Heart right ventricle (tissue), 16 donors: ENCODE results near the gene GP1BA. TPM values are rescaled to one million over a fixed set of nuclear protein-coding genes. Genes with fewer than 3 reads are reported as not detected.
A peak's percentile ranks its signal among the peaks of the same experiment; 100 is the strongest.

Source experiments
- ATAC-seq, 8 donors: fragments of 200-7000 bp; cut with Tn5 transposase; one replicate each; pipeline ENCODE4 v1.9.1; 2020; ENCODE audit warnings: mild to moderate bottlenecking in 8 of 8, moderate library complexity in 8 of 8, moderate number of reproducible peaks in 1 of 8
- DNase-seq, 2 donors: peaks; one replicate each; pipeline ENCODE4 v3.0.0-alpha.2; 2020
- H3K27ac ChIP-seq, 10 donors: fragments of 200-600 bp; sonication (generic) in 2 of 10; one replicate each; pipeline versions ENCODE4 v1.5.0 to v1.8.0; 2020 to 2022; ENCODE audit warnings: mild to moderate bottlenecking in 3 of 10
- H3K27me3 ChIP-seq, 7 donors: fragments of 200-600 bp; one replicate each; pipeline ENCODE4 v1.8.0; 2021 to 2022; ENCODE audit warnings: mild to moderate bottlenecking in 2 of 7
- H3K36me3 ChIP-seq, 9 donors: fragments of 200-600 bp; sonication (generic) in 1 of 9; one replicate each; pipeline versions ENCODE4 v1.5.0 to v1.8.0; 2020 to 2022; ENCODE audit warnings: mild to moderate bottlenecking in 2 of 9
- H3K4me1 ChIP-seq, 9 donors: fragments of 200-600 bp; sonication (generic) in 1 of 9; one replicate each; pipeline versions ENCODE4 v1.5.0 to v1.8.0; 2020 to 2022; ENCODE audit warnings: mild to moderate bottlenecking in 4 of 9
- H3K4me3 ChIP-seq, 10 donors: fragments of 200-600 bp; sonication (generic) in 2 of 10; one replicate each; pipeline versions ENCODE4 v1.5.0 to v1.8.0; 2020 to 2022; ENCODE audit warnings: mild to moderate bottlenecking in 7 of 10, moderate library complexity in 2 of 10
- H3K9me3 ChIP-seq, 11 donors: fragments of 200-600 bp in 10 of 11; sonication (generic) in 2 of 11; one replicate each; pipeline versions ENCODE4 v1.5.0 to v1.8.0; 2013 to 2022; ENCODE audit warnings: mild to moderate bottlenecking in 2 of 11, control low read depth in 1 of 11, moderate library complexity in 1 of 11
- CTCF ChIP-seq, 9 donors: fragments of 200-600 bp; sonication (generic) in 2 of 9; IDR thresholded peaks; one replicate each; pipeline versions ENCODE4 v1.5.0 to v1.8.0; 2021 to 2022; ENCODE audit warnings: antibody characterized with exemption in 9 of 9, mild to moderate bottlenecking in 5 of 9, moderate library complexity in 1 of 9
- WGBS, 2 donors: extraction: QIAGEN DNeasy Blood & Tissue Kit; methylation state at CpG; one replicate each; pipeline ENCODE4 v1.1.7; 2013; ENCODE audit warnings: inconsistent platforms in 1 of 2; 5-methylcytosine and 5-hydroxymethylcytosine counted together
- intact Hi-C, 10 donors: fragments of 100-400 bp; cut with DNase I; formaldehyde crosslinking; loops; one replicate each; pipeline versions ENCODE4 v1.11.1 to v1.14.2; 2022
- polyA plus RNA-seq, 2 donors: library from polyadenylated mRNA; stranded (reverse); fragments of 200-250 nt; gene quantifications; one replicate each; pipeline ENCODE4 v1.2.3, GENCODE V29; 2013
- total RNA-seq, 10 donors: library from RNA; stranded (reverse); fragmentation: NEBNext Ultra II Directional in 3 of 10; extraction: Animal tissue kit (Norgen Biotek cat#: 25700) in 3 of 10; gene quantifications; one replicate each; pipeline versions ENCODE4 v1.2.1 to v1.2.4, GENCODE V29; 2021 to 2023
- donor health status: Arrhythmogenic right ventricular cardiomyopathy.
- donor health status: ischemic (EF 13 %, LVEDD 7.1; RV severe dilation, severe dysfunction).
- donor health status: healthy with polysubstance abuse.
- donor health status: DM: no; HTN: yes; CAD: no.
- donor health status: DM: no; HTN: no; CAD: no.
- donor health status: ischemic (EF 25% LVEDD 6.9; RV normal size, moderate dysfunction).
- donor health status: ischemic (EF 25% LVEDD 5.7; RV mildly dilated, moderate dysfunction).
- donor health status: healthy.
- donor health status: DM: yes; HTN: yes; CAD: no.
- donor health status: Ischemic cardiomyopathy.
- donor health status: ischemic (EF 35%, LVEDD 5.7; RV mildly dilated, moderate dysfunction).
- donor health status: nonischemic (EF 11% LVEDD 7.7; RV severe dilation, severe dysfunction).
- donor health status: DM: yes; HTN: yes; CAD: no.
- donor health status: PGD.
- donor health status: ischemic (EF 29% LVEDD 5.4; RV normal size, mild dysfunction).
- donor health status: nonischemic (EF 23%, LVEDD 6.1; RV moderate dilation, normal function).

The GP1BA gene
- total and polyA plus RNA-seq, 12 donors, result 0.04 to 0.53 (median 0.26) TPM; not detected in 5

GRCh38 chr17:4934173-4934979 is 2.3 kb downstream of the GP1BA start:
- ATAC-seq (peak; percentile 17 to 44 (median 38)), DNase-seq (peak in 1 of 2 donors; percentile 37)
- peaks cover 0 to 35% (median 10%) of the 10 kb centered on the region in 9 donors for H3K36me3 ChIP-seq
- H3K9me3 ChIP-seq, result no peaks in the 10 kb centered on the region
- H3K4me1 ChIP-seq, result peaks cover 15 to 45% (median 26%) of the 10 kb centered on the region in 9 donors
- H3K4me3 ChIP-seq, result no peak overlapping the region
- TF ChIP-seq CTCF (IDR thresholded peaks at IDR 0.05), result peak in 5 of 9 donors; percentile 12 to 38 (median 32)
- 16 to 17% methylated on average over 14 of the region's 14 CpGs for WGBS, 2 donors
- peak overlapping the region in 7 of 10 donors; percentile 13 to 65 (median 42) for H3K27ac ChIP-seq
- intact Hi-C loops, result loop anchor here in 2 of 10 donors (10.0 kb wide), 1 partner anchor 50 kb away; the partner anchor contains the start of gene CAMTA2 (in 2 of the 2)
- H3K27me3 ChIP-seq, result no peaks in the 10 kb centered on the region

GRCh38 chr17:4935650-4936049 is 3.6 kb downstream of the GP1BA start:
- Histone ChIP-seq H3K4me1 (peaks cover 15 to 46% (median 28%) of the 10 kb centered on the region in 9 donors), H3K27ac (no peak overlapping the region), H3K9me3 (no peaks in the 10 kb centered on the region), H3K4me3 (no peak overlapping the region), H3K36me3 (peaks cover 0 to 35% (median 10%) of the 10 kb centered on the region in 9 donors), H3K27me3 (no peaks in the 10 kb centered on the region)
- DNase-seq (no peak), ATAC-seq (no peak)
- TF ChIP-seq CTCF (IDR thresholded peaks at IDR 0.05), result no peak
- intact Hi-C loops, result loop anchor here in 2 of 10 donors (10.0 kb wide), 1 partner anchor 49 kb away; the partner anchor contains the start of gene CAMTA2 (in 2 of the 2)

- 83 to 85% methylated on average over 3 of the region's 3 CpGs for WGBS, 2 donors
- H3K9me3 ChIP-seq, result no peaks in the 10 kb centered on the region
- H3K27me3 ChIP-seq, result no peaks in the 10 kb centered on the region
- no peak overlapping the region for H3K4me3 ChIP-seq
- H3K4me1 ChIP-seq, result peaks cover 19 to 53% (median 35%) of the 10 kb centered on the region in 9 donors
- H3K36me3 ChIP-seq, result peaks cover 0 to 35% (median 10%) of the 10 kb centered on the region in 9 donors
- TF ChIP-seq CTCF (IDR thresholded peaks at IDR 0.05), result no peak
- no peak for ATAC-seq
- intact Hi-C loops, result loop anchor here in 2 of 10 donors (10.0 kb wide), 1 partner anchor 48 kb away; the partner anchor contains the start of gene CAMTA2 (in 2 of the 2)
- H3K27ac ChIP-seq, result no peak overlapping the region
- DNase-seq, result no peak
These were observed 4.4 kb downstream of the GP1BA start for GRCh38 chr17:4936436-4936835.

GRCh38 chr17:4937553-4937952 is 5.5 kb downstream of the GP1BA start:
- ATAC-seq, result no peak
- Histone ChIP-seq H3K9me3 (no peaks in the 10 kb centered on the region), H3K27me3 (no peaks in the 10 kb centered on the region), H3K4me3 (no peak overlapping the region), H3K4me1 (peaks cover 20 to 57% (median 41%) of the 10 kb centered on the region in 9 donors), H3K36me3 (peaks cover 0 to 44% (median 11%) of the 10 kb centered on the region in 9 donors), H3K27ac (peak overlapping the region in 1 of 10 donors; percentile 6)
- intact Hi-C loops, result loop anchor here in 2 of 10 donors (10.0 kb wide), 1 partner anchor 47 kb away; the partner anchor contains the start of gene CAMTA2 (in 2 of the 2)
- TF ChIP-seq CTCF (IDR thresholded peaks at IDR 0.05), result no peak
- WGBS, 2 donors, result 90 to 94% methylated on average over 16 of the region's 16 CpGs
- no peak for DNase-seq
